Panc1 (cell line): ENCODE results near the gene ARL8A. TPM values are rescaled to one million over a fixed set of nuclear protein-coding genes. Genes with fewer than 3 reads are reported as not detected.

Experiments used
- ATAC-seq: fragments of 200-7000 bp; cut with Tn5 transposase; 2 replicates; pipeline ENCODE4 v1.9.1; 2020; ENCODE audit warnings: mild to moderate bottlenecking, moderate library complexity
- BruUV-seq: library from RNA; stranded (reverse); fragments of 400-500 nt; replicated peaks from 2 replicates; lab custom pipeline; 2021; lab: Mats Ljungman, UMichigan
- CTCF ChIA-PET: fragments of 300-600 bp; sonication (Branson Sonifier 250); formaldehyde crosslinking; loops from one replicate; lab custom pipeline; 2022; ENCODE audit warnings: antibody characterized with exemption; lab: Charles Lee
- POLR2A ChIA-PET: fragments of 300-600 bp; sonication (Branson Sonifier 250); formaldehyde crosslinking; loops from one replicate; lab custom pipeline; 2022; ENCODE audit warnings: antibody characterized with exemption; lab: Charles Lee
- DNase-seq: peaks from one replicate; pipeline ENCODE4 v3.0.0-alpha.2; 2010; ENCODE audit warnings: low read depth, low spot score
- H3K27ac ChIP-seq: 2 replicates; pipeline ENCODE4 v1.5.1; 2011; ENCODE audit warnings: mild to moderate bottlenecking, low read length, inconsistent platforms
- H3K27me3 ChIP-seq: fragments of 200-500 bp; sonication (Bioruptor generic); 2 replicates; pipeline ENCODE4 v1.6.0; 2014; ENCODE audit warnings: low read length, inconsistent platforms; ENCODE audit not compliant: control insufficient read depth, insufficient read depth
- H3K36me3 ChIP-seq: fragments of 200-500 bp; sonication (Bioruptor generic); 2 replicates; pipeline ENCODE4 v1.5.1; 2014; ENCODE audit warnings: inconsistent platforms, mild to moderate bottlenecking, low read length, moderate library complexity; ENCODE audit not compliant: control insufficient read depth, insufficient read depth
- H3K4me1 ChIP-seq: 2 replicates; pipeline ENCODE4 v1.5.1; 2011; ENCODE audit warnings: inconsistent platforms, mild to moderate bottlenecking, low read length, moderate library complexity; ENCODE audit not compliant: control insufficient read depth, insufficient read depth
- H3K4me3 ChIP-seq, 2 experiments: 2 replicates each; pipeline ENCODE4 v1.5.1; 2011 to 2012; ENCODE audit warnings: low read depth in 2 of 2, low read length in 2 of 2, mild to moderate bottlenecking in 2 of 2, inconsistent platforms in 1 of 2, moderate library complexity in 1 of 2
- H3K9me3 ChIP-seq: fragments of 200-500 bp; sonication (Bioruptor generic); 2 replicates; pipeline ENCODE4 v1.5.1; 2014; ENCODE audit warnings: low read depth, mild to moderate bottlenecking, inconsistent platforms, low read length, moderate library complexity; ENCODE audit not compliant: control insufficient read depth, insufficient read depth
- POLR2AphosphoS5 ChIP-seq: IDR thresholded peaks from 2 replicates; pipeline ENCODE4 v1.6.1; 2012; ENCODE audit warnings: mild to moderate bottlenecking, low read depth, low read length, moderate library complexity
- SIN3A ChIP-seq: IDR thresholded peaks from 2 replicates; pipeline ENCODE4 v1.6.1; 2012; ENCODE audit warnings: low read depth, mild to moderate bottlenecking, low read length, moderate library complexity, borderline replicate concordance; ENCODE audit not compliant: insufficient read depth
- TCF7L2 ChIP-seq: IDR thresholded peaks from 2 replicates; pipeline ENCODE4 v1.6.1; 2011; ENCODE audit warnings: mild to moderate bottlenecking, low read depth, low read length, inconsistent platforms
- in situ Hi-C: cut with HindIII; loops from 2 replicates; pipeline ENCODE4 v1.10.0; 2016; ENCODE audit warnings: low sequenced_read_pairs, low pct_unique_long_range_greater_than_20kb
- intact Hi-C: fragments of 100-400 bp; cut with micrococcal nuclease; formaldehyde crosslinking; loops from one replicate; pipeline ENCODE4 v1.10.0; 2022; ENCODE audit not compliant: unreplicated experiment
- total RNA-seq: library from RNA; stranded (reverse); gene quantifications from one replicate; pipeline ENCODE4 v1.2.1, GENCODE V29; 2021; ENCODE audit not compliant: unreplicated experiment
- TF ChIP-seq, protein P1 (sequence below): fragments of 450-650 bp; IDR thresholded peaks from 2 replicates; pipeline ENCODE4 v1.5.1; 2017; ENCODE audit warnings: mild to moderate bottlenecking
- TF ChIP-seq, protein P2 (sequence below), 2 experiments: IDR thresholded peaks; 2 replicates each; pipeline ENCODE4 v1.6.1; 2011 to 2012; ENCODE audit warnings: low read depth in 2 of 2, control low read depth in 1 of 2, low read length in 1 of 2, mild to moderate bottlenecking in 1 of 2, moderate library complexity in 1 of 2; ENCODE audit not compliant: insufficient read depth in 1 of 2

ARL8A gene
- total RNA-seq, 1 experiment from 2014 or later, result 62.6 TPM

DNA sequence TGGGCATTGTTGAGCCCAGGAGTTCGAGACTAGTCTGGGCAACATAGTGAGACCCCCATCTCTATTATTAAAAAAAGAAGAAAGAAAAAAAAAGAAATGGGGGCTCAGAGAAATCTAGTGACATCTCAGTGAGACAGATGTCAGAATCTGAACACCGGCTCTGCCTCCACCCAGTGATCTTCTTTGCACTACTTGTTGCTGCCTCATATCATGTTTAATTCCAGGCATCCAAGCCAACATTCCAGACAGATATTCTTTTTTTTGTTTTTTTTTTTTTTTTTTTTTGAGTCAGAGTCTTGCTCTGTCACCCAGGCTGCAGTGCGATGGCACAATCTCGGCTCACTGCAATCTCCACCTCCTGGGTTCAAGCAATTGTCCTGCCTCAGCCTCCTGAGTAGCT, 5.0 kb upstream of the ARL8A start:
- no peaks in the 10 kb centered on the region for H3K9me3 ChIP-seq

DNA sequence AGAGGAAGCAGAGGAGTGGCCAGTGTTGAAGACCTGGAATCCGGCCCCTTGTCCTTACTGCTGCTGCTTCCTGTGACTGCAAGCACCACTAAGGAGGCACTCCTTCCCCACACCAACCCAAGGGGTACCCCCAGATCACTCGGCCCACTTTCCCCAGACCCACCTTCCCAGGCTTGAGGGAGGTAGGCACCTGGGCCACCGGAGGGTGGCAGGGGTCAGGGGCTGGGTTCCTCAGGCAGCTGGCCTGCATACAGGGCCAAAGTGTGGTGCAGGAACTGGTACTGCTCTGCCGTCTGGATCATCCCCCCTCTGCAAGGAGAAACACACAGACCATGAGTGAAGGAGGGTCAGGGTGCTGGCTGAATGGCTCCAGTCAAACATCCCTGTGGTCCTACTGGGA, 3.9 kb upstream of the ARL8A start:
- no peak for ATAC-seq
- H3K9me3 ChIP-seq, result no peaks in the 10 kb centered on the region
- DNase-seq, result no peak
- H3K36me3 ChIP-seq, result peaks cover 2% of the 10 kb centered on the region; the same call in 1 of the 2 replicates
- TF ChIP-seq POLR2AphosphoS5 (no peak), TCF7L2 (no peak), SIN3A (no peak)
- TF ChIP-seq, protein P1, sequence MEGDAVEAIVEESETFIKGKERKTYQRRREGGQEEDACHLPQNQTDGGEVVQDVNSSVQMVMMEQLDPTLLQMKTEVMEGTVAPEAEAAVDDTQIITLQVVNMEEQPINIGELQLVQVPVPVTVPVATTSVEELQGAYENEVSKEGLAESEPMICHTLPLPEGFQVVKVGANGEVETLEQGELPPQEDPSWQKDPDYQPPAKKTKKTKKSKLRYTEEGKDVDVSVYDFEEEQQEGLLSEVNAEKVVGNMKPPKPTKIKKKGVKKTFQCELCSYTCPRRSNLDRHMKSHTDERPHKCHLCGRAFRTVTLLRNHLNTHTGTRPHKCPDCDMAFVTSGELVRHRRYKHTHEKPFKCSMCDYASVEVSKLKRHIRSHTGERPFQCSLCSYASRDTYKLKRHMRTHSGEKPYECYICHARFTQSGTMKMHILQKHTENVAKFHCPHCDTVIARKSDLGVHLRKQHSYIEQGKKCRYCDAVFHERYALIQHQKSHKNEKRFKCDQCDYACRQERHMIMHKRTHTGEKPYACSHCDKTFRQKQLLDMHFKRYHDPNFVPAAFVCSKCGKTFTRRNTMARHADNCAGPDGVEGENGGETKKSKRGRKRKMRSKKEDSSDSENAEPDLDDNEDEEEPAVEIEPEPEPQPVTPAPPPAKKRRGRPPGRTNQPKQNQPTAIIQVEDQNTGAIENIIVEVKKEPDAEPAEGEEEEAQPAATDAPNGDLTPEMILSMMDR, result no peak
- TF ChIP-seq, protein P2, sequence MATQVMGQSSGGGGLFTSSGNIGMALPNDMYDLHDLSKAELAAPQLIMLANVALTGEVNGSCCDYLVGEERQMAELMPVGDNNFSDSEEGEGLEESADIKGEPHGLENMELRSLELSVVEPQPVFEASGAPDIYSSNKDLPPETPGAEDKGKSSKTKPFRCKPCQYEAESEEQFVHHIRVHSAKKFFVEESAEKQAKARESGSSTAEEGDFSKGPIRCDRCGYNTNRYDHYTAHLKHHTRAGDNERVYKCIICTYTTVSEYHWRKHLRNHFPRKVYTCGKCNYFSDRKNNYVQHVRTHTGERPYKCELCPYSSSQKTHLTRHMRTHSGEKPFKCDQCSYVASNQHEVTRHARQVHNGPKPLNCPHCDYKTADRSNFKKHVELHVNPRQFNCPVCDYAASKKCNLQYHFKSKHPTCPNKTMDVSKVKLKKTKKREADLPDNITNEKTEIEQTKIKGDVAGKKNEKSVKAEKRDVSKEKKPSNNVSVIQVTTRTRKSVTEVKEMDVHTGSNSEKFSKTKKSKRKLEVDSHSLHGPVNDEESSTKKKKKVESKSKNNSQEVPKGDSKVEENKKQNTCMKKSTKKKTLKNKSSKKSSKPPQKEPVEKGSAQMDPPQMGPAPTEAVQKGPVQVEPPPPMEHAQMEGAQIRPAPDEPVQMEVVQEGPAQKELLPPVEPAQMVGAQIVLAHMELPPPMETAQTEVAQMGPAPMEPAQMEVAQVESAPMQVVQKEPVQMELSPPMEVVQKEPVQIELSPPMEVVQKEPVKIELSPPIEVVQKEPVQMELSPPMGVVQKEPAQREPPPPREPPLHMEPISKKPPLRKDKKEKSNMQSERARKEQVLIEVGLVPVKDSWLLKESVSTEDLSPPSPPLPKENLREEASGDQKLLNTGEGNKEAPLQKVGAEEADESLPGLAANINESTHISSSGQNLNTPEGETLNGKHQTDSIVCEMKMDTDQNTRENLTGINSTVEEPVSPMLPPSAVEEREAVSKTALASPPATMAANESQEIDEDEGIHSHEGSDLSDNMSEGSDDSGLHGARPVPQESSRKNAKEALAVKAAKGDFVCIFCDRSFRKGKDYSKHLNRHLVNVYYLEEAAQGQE (IDR thresholded peaks at IDR 0.05; ENCODE audit: insufficient read depth in 1 of 2, low read depth in 2 of 2, low read length in 1 of 2), result no peak
- H3K4me1 ChIP-seq, result peaks cover 5% of the 10 kb centered on the region
- no peak overlapping the region for H3K27ac ChIP-seq
- no peaks in the 10 kb centered on the region for H3K27me3 ChIP-seq
- no peak overlapping the region for H3K4me3 ChIP-seq
- in situ Hi-C loops (no loop called here), intact Hi-C loops (no loop called here)
- ChIA-PET POLR2A (no interaction called here), CTCF (no interaction called here)
- no TSS peak for BruUV-seq

More for the DNA sequence above, 5.0 kb upstream of the ARL8A start:
- Histone ChIP-seq H3K36me3 (no peaks in the 10 kb centered on the region), H3K4me1 (peaks cover 5% of the 10 kb centered on the region), H3K4me3 (no peak overlapping the region), H3K27ac (no peak overlapping the region), H3K27me3 (no peaks in the 10 kb centered on the region)
- ChIA-PET CTCF (no interaction called here), POLR2A (no interaction called here)
- intact Hi-C loops (no loop called here), in situ Hi-C loops (no loop called here)
- no TSS peak for BruUV-seq
- DNase-seq (no peak), ATAC-seq (no peak)
- TF ChIP-seq POLR2AphosphoS5, result no peak
- no peak for TF ChIP-seq SIN3A
- TF ChIP-seq, protein P2 (IDR thresholded peaks at IDR 0.05; ENCODE audit: insufficient read depth in 1 of 2, low read depth in 2 of 2, low read length in 1 of 2), result no peak
- no peak for TF ChIP-seq TCF7L2
- TF ChIP-seq, protein P1, result no peak
